Psoas muscle (tissue), 8 donors: ENCODE measurements around the gene UPK3A. TPM values are rescaled to one million over a fixed set of nuclear protein-coding genes. Genes with fewer than 3 reads are reported as not detected.
"Not testable (repeated sequence)": the region's sequence is repeated elsewhere in the genome, so short reads cannot be mapped to it uniquely, and the experiment has no call there.

Experiments used
- ATAC-seq, 4 donors: fragments of 200-7000 bp; cut with Tn5 transposase; one replicate each; pipeline ENCODE4 v1.9.1; 2020; ENCODE audit warnings: moderate library complexity in 3 of 4, mild to moderate bottlenecking in 2 of 4
- DNase-seq, 2 donors: peaks; one replicate each; pipeline ENCODE4 v3.0.0-alpha.2; 2020
- H3K27ac ChIP-seq: fragments of 200-600 bp; one replicate; pipeline ENCODE4 v1.8.0; 2022
- H3K27me3 ChIP-seq, 3 donors: fragments of 200-600 bp in 1 of 3; one replicate each; pipeline versions ENCODE4 v1.6.1 to v1.8.0; 2013 to 2022; ENCODE audit warnings: low read length in 2 of 3, mild to moderate bottlenecking in 2 of 3, moderate library complexity in 1 of 3; ENCODE audit not compliant: insufficient read depth in 3 of 3
- H3K36me3 ChIP-seq, 2 donors: fragments of 200-600 bp in 1 of 2; one replicate each; pipeline versions ENCODE4 v1.6.1 to v1.8.0; 2013 to 2022; ENCODE audit warnings: low read depth in 1 of 2, mild to moderate bottlenecking in 1 of 2, moderate library complexity in 1 of 2; ENCODE audit not compliant: insufficient read depth in 1 of 2
- H3K4me1 ChIP-seq: fragments of 200-600 bp; one replicate; pipeline ENCODE4 v1.8.0; 2022
- H3K4me3 ChIP-seq: fragments of 200-600 bp; one replicate; pipeline ENCODE4 v1.8.0; 2022; ENCODE audit warnings: mild to moderate bottlenecking
- H3K9me3 ChIP-seq: fragments of 200-600 bp; one replicate; pipeline ENCODE4 v1.8.0; 2022
- CTCF ChIP-seq: fragments of 200-600 bp; IDR thresholded peaks from one replicate; pipeline ENCODE4 v1.8.0; 2022; ENCODE audit warnings: antibody characterized with exemption
- WGBS, 3 donors: extraction: QIAGEN DNeasy Blood & Tissue Kit; methylation state at CpG; one replicate each; pipeline versions ENCODE4 v1.1.6 to v1.1.7; 2013; 5-methylcytosine and 5-hydroxymethylcytosine counted together
- intact Hi-C, 2 donors: fragments of 100-400 bp; cut with DNase I; formaldehyde crosslinking; loops; one replicate each; pipeline versions ENCODE4 v1.11.0 to v1.14.2; 2022
- polyA plus RNA-seq, 3 donors: library from polyadenylated mRNA; stranded (reverse); fragments of 200-250 nt; gene quantifications; one replicate each; pipeline ENCODE4 v1.2.3, GENCODE V29; 2013
- total RNA-seq, 4 donors: library from RNA; stranded (reverse); fragmentation: NEBNext Ultra II Directional in 2 of 4; extraction: Animal tissue kit (Norgen Biotek cat#: 25700) in 2 of 4; gene quantifications; one replicate each; pipeline versions ENCODE4 v1.2.1 to v1.2.4, GENCODE V29; 2021 to 2023
- donor health status: healthy with polysubstance abuse.
- donor health status: DM: no; HTN: no; CAD: no; lungs with moderate emphysema.
- donor health status: Bipolar disorder and iron deficiency.
- donor health status: healthy.
- donor health status: DM: yes; HTN: yes; CAD: no.
- donor health status: DM: no; HTN: no; CAD: no.
- donor health status: DM: no; HTN: no; CAD: no.
- donor health status: DM: yes; HTN: yes; CAD: no.

UPK3A gene
- total and polyA plus RNA-seq, 7 donors, result 0.93 to 11.7 (median 2.5) TPM

DNA sequence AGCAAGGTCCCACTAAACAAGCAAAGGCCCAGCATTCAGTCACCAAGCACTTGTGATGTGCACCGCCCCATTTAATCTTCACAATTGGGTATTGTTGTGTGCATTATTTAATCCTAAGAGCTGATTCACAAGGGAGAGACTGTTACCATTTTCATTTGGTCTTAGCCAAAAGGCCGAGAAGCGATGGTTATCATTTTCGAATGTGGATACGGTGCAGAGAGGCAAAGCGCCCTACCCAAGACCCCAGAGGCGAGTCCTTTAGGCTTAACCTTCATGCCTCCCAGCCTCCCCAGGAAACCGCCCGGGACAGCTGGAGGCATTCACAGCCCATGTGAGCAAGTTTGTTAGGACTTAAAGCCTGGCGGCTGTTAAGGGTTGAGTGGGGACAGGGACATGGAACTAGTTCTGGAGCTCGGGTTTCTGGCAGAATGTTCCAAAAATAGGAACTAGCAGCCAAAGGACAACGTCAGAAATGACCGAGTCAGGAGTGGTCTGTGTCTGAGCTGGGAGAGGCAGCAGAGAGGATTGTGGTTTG, 13.0 kb upstream of the UPK3A start:
- peaks cover 31% of the 10 kb centered on the region for H3K4me1 ChIP-seq
- TF ChIP-seq CTCF, result no peak
- ATAC-seq, result peak; percentile 76 to 86 (median 82)
- H3K4me3 ChIP-seq, result no peak overlapping the region
- no peaks in the 10 kb centered on the region for H3K27me3 ChIP-seq
- no peaks in the 10 kb centered on the region for H3K9me3 ChIP-seq
- peak overlapping the region; percentile 92 for H3K27ac ChIP-seq
- H3K36me3 ChIP-seq, result no peaks in the 10 kb centered on the region
- DNase-seq, result peak; percentile 67 to 84
- 14 to 20% (median 20%) methylated on average over 13 of the region's 13 CpGs for WGBS, 3 donors
- intact Hi-C loops, result loop anchor here in 1 of 2 donors (2.0 kb wide), 1 partner anchor 65 kb away; no protein-coding TSS in a partner anchor

DNA sequence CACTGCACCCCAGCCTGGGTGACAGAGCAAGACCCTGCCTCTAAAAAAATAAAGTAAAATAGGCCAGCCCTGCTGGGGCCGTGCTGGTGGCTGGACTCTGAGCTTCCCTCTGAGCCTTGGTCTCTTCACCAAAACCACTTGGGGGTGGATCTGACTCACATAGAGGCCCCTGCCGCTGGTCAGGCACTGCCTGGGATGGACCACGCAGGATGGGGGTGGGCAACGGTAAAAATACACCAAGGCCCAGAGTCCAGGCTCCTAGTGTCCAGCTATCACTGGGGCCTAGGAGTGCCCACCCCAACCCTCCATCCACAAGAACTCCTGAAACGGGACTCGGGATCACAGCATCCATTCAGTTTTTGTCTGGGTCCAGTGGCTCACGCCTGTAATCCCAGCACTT, 12.3 kb upstream of the UPK3A start:
- H3K4me1 ChIP-seq, result peaks cover 31% of the 10 kb centered on the region

DNA sequence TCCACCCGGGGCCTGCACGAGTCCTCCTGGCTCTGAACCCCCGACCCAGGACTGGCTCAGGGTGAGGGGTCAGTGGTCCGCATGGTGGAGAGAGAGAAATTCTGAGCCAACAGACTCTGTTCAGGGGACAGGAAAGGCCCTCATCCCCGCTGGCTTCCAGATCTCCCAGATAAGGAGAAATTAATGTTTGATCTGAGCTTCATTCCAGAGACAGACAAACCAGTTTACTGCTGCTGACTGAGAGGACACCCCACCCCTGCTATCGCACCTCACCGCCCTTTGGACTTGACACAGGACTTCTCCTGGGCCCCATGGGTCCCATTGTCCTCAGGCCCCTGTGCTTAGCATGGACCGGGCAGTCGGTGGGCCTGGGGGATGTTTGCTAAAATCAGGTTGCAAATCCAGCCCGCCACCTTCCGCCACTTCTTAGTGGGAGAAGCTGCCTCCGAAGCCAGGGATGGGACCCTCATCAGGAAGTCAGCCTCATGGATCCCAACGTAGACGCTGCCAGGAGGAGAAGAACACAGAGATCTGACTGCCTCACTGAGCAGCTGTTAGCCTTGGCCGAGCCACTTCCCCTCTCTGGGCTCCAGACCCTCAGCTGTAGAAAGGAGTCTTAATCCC, 11.2 kb upstream of the UPK3A start:
- intact Hi-C loops, result loop anchor here in 1 of 2 donors (2.0 kb wide), 1 partner anchor 63 kb away; no protein-coding TSS in a partner anchor
- H3K4me3 ChIP-seq, result no peak overlapping the region
- no peaks in the 10 kb centered on the region for H3K27me3 ChIP-seq
- H3K36me3 ChIP-seq, result no peaks in the 10 kb centered on the region
- ATAC-seq, result no peak
- TF ChIP-seq CTCF, result no peak
- no peak overlapping the region for H3K27ac ChIP-seq
- no peaks in the 10 kb centered on the region for H3K9me3 ChIP-seq
- DNase-seq, result no peak
- 69 to 77% (median 70%) methylated on average over 15 of the region's 15 CpGs for WGBS, 3 donors
- peaks cover 31% of the 10 kb centered on the region for H3K4me1 ChIP-seq

More for the DNA sequence above, 12.3 kb upstream of the UPK3A start:
- H3K4me3 ChIP-seq, result no peak overlapping the region
- H3K36me3 ChIP-seq, result no peaks in the 10 kb centered on the region
- H3K9me3 ChIP-seq, result no peaks in the 10 kb centered on the region
- 74 to 78% (median 76%) methylated on average over 7 of the region's 7 CpGs for WGBS, 3 donors
- TF ChIP-seq CTCF, result no peak
- H3K27ac ChIP-seq, result peak overlapping the region; percentile 92
- H3K27me3 ChIP-seq, result no peaks in the 10 kb centered on the region
- DNase-seq, result no peak
- ATAC-seq, result peak in 1 of 4 donors; percentile 15
- intact Hi-C loops, result loop anchor here in 1 of 2 donors (2.0 kb wide), 1 partner anchor 64 kb away; no protein-coding TSS in a partner anchor

DNA sequence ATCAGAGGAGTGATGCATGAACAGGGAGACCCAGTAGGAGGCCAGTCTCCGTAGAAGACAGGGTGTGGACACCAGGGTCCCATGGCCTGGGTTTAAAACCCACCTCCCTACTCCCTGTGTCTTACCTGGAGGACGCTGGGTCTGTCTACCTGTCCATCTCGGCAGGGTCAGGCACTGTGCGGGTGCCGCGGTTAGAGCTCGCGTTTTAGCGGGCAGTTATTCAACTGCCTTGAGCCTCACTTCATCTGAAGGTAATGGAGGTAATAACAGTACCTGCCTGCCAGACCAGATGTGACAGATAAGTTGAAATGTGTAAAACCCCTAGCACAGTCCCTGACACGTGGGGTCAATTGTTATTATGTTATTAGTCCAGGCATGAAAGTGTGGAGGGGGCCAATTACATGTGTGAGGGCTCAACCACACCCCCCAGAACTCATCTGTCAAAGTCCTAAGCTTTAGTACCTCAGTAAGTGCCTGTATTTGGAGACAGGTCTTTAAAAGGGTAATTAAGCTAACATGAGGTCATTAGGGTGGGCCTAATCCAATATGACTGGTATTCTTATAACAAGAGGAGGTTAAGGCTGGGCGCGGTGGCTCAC, 8.1 kb upstream of the UPK3A start:
- no peaks in the 10 kb centered on the region for H3K27me3 ChIP-seq
- no peaks in the 10 kb centered on the region for H3K9me3 ChIP-seq
- no peak for TF ChIP-seq CTCF
- H3K4me3 ChIP-seq, result no peak overlapping the region
- 87 to 93% (median 91%) methylated on average over 12 of the region's 12 CpGs for WGBS, 3 donors
- intact Hi-C loops, result no loop called here
- no peaks in the 10 kb centered on the region for H3K36me3 ChIP-seq
- no peak overlapping the region for H3K27ac ChIP-seq
- ATAC-seq (no peak), DNase-seq (no peak)
- H3K4me1 ChIP-seq, result peaks cover 12% of the 10 kb centered on the region

DNA sequence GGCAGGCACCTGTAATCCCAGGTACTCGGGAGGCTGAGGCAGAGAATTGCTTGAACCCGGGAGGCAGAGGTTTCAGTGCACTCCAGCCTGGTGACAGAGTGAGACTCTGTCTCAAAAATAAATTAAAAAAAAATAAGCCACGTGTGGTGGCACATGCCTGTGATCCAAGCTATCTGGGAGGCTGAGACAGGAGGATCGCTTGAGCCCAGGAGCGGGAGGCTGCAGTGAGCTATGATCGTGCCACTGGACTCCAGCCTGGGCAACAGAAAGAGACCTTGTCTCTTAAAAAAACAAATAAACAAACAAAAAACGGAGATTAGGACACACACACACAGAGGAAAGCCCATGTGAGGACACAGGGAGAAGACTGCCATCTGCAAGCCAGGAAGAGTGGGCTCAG, 7.0 kb upstream of the UPK3A start:
- intact Hi-C loops, result not testable (repeated sequence)

More for the DNA sequence above, 7.0 kb upstream of the UPK3A start:
- not testable (repeated sequence) for DNase-seq, H3K4me3 ChIP-seq, ATAC-seq, H3K36me3 ChIP-seq, H3K9me3 ChIP-seq, H3K27ac ChIP-seq, H3K27me3 ChIP-seq, H3K4me1 ChIP-seq
- 88 to 91% (median 90%) methylated on average over 7 of the region's 7 CpGs for WGBS, 3 donors
